HG02642 (cell line): ENCODE results near the gene CEL.
"Not testable (repeated sequence)": the region's sequence is repeated elsewhere in the genome, so short reads cannot be mapped to it uniquely, and the experiment has no call there.

Source experiments
- ATAC-seq: cut with Tn5 transposase; IDR thresholded peaks from one replicate; pipeline ENCODE4 v1.9.1; 2021; ENCODE audit warnings: mild to moderate bottlenecking; ENCODE audit not compliant: unreplicated experiment, poor library complexity

CEL gene

DNA sequence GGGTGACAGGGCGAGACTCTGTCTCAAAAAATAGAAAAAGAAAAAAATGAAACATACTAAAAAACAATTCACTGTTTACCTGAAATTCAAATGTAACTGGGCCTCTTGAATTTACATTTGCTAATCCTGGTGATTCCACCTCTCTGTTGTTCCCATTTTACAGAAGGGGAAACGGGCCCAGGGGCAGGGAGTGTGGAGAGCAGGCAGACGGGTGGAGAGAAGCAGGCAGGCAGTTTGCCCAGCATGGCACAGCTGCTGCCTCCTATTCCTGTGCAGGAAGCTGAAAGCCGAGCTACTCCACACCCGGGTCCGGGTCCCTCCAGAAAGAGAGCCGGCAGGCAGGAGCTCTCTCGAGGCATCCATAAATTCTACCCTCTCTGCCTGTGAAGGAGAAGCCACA, 788 bp downstream of the CEL start:
- not testable (repeated sequence) for ATAC-seq

DNA sequence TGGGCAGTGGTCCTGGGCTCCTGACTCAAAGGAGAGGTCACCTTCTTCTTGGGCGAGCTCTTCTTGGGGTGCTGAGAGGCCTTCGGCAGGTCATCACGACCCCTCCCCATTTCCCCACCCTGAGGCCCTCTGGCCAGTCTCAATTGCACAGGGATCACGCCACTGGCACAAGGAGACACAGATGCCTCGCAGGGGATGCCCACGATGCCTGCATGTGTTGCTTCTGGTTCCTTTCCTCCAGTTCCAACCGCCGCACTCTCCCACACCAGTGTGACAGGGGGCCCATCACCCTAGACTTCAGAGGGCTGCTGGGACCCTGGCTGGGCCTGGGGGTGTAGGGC, 1.3 kb downstream of the CEL start:
- ATAC-seq: no peak

DNA sequence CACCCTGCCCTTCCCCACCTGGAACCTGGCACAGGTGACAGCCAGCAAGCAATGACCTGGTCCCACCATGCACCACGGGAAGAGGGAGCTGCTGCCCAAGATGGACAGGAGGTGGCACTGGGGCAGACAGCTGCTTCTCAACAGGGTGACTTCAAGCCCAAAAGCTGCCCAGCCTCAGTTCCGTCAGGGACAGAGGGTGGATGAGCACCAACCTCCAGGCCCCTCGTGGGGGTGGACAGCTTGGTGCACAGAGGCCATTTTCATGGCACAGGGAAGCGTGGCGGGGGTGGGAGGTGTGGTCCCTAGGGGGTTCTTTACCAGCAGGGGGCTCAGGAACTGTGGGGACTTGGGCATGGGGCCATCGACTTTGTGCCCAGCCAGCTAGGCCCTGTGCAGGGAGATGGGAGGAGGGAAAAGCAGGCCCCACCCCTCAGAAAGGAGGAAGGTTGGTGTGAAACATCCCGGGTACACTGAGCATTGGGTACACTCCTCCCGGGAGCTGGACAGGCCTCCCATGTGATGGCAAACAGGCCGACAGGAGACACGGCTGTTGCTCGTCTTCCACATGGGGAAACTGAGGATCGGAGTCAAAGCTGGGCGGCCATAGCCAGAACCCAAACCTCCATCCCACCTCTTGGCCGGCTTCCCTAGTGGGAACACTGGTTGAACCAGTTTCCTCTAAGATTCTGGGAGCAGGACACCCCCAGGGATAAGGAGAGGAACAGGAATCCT, 1.9 kb downstream of the CEL start:
- no peak for ATAC-seq

DNA sequence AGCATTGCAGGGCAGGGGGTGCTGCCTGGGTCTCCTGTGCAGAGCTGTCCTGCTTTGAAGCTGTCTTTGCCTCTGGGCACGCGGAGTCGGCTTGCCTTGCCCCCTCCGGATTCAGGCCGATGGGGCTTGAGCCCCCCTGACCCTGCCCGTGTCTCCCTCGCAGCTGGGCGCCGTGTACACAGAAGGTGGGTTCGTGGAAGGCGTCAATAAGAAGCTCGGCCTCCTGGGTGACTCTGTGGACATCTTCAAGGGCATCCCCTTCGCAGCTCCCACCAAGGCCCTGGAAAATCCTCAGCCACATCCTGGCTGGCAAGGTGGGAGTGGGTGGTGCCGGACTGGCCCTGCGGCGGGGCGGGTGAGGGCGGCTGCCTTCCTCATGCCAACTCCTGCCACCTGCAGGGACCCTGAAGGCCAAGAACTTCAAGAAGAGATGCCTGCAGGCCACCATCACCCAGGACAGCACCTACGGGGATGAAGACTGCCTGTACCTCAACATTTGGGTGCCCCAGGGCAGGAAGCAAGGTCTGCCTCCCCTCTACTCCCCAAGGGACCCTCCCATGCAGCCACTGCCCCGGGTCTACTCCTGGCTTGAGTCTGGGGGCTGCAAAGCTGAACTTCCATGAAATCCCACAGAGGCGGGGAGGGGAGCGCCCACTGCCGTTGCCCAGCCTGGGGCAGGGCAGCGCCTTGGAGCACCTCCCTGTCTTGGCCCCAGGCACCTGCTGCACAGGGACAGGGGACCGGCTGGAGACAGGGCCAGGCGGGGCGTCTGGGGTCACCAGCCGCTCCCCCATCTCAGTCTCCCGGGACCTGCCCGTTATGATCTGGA, 2.7 kb downstream of the CEL start:
- no peak for ATAC-seq

DNA sequence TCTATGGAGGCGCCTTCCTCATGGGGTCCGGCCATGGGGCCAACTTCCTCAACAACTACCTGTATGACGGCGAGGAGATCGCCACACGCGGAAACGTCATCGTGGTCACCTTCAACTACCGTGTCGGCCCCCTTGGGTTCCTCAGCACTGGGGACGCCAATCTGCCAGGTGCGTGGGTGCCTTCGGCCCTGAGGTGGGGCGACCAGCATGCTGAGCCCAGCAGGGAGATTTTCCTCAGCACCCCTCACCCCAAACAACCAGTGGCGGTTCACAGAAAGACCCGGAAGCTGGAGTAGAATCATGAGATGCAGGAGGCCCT, 3.2 kb downstream of the CEL start:
- ATAC-seq: no peak

DNA sequence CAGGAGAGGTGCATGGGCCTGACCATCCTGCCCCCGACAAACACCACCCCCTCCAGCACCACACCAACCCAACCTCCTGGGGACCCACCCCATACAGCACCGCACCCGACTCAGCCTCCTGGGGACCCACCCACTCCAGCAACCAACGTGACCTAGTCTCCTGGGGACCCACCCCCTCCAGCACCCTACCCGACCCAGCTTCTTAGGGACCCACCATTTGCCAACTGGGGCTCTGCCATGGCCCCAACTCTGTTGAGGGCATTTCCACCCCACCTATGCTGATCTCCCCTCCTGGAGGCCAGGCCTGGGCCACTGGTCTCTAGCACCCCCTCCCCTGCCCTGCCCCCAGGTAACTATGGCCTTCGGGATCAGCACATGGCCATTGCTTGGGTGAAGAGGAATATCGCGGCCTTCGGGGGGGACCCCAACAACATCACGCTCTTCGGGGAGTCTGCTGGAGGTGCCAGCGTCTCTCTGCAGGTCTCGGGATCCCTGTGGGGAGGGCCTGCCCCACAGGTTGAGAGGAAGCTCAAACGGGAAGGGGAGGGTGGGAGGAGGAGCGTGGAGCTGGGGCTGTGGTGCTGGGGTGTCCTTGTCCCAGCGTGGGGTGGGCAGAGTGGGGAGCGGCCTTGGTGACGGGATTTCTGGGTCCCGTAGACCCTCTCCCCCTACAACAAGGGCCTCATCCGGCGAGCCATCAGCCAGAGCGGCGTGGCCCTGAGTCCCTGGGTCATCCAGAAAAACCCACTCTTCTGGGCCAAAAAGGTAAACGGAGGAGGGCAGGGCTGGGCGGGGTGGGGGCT, 4.6 kb downstream of the CEL start:
- no peak for ATAC-seq

DNA sequence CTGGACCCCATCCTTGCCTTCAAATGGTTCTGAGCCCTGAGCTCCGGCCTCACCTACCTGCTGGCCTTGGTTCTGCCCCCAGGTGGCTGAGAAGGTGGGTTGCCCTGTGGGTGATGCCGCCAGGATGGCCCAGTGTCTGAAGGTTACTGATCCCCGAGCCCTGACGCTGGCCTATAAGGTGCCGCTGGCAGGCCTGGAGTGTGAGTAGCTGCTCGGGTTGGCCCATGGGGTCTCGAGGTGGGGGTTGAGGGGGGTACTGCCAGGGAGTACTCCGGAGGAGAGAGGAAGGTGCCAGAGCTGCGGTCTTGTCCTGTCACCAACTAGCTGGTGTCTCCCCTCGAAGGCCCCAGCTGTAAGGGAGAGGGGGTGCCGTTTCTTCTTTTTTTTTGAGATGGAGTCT, 5.2 kb downstream of the CEL start:
- no peak for ATAC-seq

DNA sequence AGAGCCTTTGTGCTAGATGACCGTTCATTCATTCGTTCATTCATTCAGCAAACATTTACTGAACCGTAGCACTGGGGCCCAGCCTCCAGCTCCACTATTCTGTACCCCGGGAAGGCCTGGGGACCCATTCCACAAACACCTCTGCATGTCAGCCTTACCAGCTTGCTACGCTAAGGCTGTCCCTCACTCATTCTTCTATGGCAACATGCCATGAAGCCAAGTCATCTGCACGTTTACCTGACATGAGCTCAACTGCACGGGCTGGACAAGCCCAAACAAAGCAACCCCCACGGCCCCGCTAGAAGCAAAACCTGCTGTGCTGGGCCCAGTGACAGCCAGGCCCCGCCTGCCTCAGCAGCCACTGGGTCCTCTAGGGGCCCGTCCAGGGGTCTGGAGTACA, 6.0 kb downstream of the CEL start:
- no peak for ATAC-seq

DNA sequence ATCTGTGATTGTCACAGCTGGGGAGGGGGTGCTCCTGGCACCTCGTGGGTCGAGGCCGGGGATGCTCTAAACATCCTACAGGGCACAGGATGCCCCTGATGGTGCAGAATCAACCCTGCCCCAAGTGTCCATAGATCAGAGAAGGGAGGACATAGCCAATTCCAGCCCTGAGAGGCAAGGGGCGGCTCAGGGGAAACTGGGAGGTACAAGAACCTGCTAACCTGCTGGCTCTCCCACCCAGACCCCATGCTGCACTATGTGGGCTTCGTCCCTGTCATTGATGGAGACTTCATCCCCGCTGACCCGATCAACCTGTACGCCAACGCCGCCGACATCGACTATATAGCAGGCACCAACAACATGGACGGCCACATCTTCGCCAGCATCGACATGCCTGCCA, 6.7 kb downstream of the CEL start:
- ATAC-seq: not testable (repeated sequence)

DNA sequence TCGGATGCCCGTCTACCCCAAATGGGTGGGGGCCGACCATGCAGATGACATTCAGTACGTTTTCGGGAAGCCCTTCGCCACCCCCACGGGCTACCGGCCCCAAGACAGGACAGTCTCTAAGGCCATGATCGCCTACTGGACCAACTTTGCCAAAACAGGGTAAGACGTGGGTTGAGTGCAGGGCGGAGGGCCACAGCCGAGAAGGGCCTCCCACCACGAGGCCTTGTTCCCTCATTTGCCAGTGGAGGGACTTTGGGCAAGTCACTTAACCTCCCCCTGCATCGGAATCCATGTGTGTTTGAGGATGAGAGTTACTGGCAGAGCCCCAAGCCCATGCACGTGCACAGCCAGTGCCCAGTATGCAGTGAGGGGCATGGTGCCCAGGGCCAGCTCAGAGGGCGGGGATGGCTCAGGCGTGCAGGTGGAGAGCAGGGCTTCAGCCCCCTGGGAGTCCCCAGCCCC, 8.8 kb downstream of the CEL start:
- not testable (repeated sequence) for ATAC-seq

DNA sequence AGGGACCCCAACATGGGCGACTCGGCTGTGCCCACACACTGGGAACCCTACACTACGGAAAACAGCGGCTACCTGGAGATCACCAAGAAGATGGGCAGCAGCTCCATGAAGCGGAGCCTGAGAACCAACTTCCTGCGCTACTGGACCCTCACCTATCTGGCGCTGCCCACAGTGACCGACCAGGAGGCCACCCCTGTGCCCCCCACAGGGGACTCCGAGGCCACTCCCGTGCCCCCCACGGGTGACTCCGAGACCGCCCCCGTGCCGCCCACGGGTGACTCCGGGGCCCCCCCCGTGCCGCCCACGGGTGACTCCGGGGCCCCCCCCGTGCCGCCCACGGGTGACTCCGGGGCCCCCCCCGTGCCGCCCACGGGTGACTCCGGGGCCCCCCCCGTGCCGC, 9.2 kb downstream of the CEL start:
- ATAC-seq: not testable (repeated sequence)

DNA sequence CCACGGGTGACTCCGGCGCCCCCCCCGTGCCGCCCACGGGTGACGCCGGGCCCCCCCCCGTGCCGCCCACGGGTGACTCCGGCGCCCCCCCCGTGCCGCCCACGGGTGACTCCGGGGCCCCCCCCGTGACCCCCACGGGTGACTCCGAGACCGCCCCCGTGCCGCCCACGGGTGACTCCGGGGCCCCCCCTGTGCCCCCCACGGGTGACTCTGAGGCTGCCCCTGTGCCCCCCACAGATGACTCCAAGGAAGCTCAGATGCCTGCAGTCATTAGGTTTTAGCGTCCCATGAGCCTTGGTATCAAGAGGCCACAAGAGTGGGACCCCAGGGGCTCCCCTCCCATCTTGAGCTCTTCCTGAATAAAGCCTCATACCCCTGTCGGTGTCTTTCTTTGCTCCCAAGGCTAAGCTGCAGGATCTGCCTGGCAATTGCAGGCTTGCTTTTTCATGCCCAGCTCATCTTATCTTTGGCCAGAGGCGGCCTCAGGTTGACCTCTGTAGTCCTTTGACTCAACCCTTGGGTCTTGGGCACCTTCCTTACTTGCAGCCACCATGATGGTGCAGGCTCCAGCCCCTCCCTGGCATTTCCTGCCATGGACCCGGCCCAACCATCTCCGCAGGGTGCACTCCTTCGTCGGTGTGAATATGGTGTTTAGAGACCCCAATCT, 9.8 kb downstream of the CEL start:
- no peak for ATAC-seq

DNA sequence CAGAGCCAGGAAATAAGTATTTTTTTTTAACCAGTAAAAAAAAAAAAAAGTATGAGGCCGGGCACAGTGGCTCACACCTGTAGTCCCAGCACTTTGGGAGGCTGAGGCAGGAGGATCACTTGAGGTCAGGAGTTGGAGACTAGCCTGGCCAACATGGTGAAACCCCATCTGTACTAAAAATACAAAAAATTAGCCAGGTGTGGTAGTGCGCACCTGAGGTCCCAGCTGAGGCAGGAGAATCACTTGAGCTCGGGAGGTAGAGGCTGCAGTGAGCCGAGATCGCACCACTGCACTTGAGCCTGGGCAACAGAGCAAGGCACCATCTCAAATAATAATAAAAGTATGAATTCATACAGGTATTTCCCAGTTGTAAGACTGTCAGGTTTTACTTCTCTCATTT, 10.4 kb downstream of the CEL start:
- not testable (repeated sequence) for ATAC-seq

DNA sequence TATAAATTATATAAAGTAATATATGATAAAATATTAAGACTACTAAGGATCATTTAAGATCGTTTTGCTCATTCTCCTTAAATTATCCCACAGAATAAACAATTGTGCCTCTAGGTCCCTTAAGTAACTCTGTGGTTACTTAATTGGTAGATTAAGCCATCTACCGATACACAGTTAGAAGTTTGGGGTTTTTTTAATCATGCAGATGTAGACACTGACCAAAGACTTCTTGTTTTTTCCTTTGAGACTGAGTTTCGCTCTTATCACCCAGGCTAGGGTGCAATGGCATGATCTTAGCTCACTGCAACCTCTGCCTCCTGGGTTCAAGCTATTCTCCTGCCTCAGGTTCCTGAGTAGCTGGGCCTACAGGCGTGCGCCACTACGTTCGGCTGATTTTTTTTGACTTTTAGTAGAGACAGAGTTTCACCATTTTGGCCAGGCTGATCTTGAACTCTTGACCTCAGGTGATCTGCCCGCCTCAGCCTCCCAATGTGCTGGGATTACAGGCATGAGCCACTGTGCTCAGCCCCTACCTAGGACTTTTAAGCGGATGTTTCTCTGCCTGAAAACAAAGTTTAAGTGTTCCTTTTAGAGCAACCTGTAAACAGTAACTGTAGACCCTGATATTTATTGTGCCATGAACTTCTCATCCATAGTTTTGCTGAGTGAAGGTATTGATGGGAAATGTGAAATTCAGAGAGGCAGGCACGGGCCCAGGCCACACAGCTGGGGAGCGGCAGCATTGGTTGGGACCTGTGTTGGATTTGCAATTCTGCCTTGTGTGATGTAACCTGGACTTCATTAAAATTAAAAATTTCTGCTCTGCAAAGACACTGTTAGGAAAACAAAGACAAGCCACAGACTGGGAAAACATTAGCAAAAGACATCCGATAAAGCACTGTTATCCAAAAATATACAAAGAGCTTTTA, 11.6 kb downstream of the CEL start:
- ATAC-seq: no peak

DNA sequence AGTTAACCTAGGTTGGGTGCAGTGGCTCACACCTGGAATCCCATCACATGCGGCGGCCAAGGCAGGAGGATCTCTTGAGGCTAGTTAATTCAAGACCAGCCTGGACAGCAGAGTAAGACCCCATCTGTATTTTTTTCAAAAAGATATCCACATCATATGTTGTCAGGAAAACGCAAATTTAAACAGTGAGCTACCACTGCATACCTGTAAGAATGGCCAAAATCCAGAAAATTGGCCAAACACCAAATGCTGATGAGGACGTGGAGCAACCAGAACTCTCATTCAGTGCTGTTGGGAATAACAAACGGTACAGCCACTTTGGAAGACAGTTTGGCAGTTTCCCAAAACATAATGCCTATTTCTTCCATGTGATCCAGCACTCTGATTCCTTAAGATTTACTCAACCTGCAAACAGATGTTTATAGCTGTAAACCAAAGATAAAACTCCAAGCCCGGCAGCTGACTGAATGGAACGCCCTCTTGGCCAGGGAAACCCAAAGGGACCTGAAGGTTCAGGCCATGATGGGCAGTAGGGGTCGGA, 12.4 kb downstream of the CEL start:
- no peak for ATAC-seq

DNA sequence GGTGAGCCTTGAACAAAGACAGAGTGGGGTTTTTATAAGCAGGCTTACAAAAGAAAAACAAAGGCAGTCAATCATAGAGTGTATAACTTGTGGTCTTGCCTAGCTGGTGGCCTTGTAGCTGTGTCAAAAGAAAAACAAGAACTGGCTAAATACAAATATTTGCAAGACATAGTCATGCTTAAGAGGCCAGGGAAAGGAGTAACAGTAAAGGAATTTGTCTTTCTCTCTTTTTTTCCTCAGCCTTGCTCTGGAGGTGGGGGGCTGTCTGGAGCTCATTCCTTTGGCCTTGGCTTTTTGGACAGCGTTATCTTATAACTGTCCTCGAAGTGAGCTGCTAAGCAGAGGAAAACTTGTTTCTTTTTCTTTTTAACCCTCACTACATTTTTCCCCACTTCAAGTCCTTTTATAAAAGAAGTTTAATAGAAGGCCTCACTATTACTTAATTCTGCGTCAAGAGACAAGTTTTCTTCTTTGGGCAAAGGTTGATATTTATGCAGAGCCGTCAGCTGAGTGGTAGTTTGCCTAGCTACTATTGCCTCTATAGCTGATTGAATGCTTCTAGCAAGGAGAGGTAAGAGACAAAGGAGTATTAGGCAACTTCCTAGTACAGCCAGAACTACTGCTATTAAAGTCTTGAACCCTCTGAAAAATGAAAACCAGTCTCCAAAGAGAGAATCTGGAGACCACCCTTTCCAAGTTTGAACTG, 14.3 kb downstream of the CEL start:
- ATAC-seq: no peak

DNA sequence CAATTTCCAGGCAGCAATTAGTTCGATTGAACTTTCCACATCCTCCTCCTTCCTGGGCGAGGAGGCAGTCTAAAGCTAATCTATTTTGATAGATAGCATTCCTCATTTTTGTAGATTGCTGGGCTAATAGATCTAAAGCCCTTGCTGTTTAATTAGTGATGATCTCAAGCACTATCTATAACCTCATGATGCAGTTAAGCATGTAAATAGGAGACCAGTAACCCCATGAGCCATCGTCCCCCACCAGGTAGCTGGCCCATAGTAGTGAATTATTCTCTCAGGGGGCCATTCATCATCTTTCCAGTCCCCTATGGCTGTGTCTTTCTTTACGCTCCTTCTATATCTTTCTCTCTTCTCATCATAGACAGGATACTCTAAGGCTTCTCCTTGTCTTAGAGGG, 14.9 kb downstream of the CEL start:
- ATAC-seq: no peak

DNA sequence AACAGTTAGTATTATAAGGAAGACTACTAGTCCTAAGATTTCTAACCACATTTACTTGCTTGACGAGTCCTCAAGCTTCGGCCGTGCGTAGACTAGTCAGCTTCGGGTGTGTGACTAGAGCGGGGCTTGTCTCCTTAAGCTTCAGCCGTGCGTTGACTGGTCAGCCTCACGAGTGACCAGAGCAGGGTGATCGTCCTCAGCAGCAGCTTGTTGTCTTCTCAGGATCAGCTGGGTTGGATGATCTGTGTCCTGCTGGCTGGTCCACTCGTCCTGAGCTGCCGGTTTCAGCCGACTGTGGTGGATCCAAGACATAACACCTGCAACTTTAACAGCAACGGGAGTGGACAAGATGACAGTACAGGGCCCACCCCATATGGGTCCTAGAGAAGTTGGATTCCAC, 16.7 kb downstream of the CEL start:
- ATAC-seq: no peak

DNA sequence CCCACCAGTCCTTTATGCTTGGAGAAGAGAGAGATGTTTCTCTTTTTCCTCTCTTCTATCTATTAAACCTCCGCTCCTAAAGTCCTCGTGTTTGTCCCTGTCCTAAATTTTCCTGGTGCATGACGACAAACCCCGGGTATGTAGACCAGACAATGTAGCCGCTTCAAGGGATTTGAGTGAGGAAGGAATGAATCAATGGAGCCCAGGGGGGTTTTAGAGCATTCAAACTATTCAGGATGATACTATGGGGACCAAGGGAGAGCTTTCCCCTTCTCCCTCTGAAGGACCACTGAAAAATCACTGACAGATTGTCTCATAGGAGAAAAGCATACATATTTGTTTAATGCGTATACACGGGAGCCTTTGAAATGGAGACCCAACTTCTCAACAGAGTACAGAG, 18.4 kb downstream of the CEL start:
- ATAC-seq: no peak
